ENCODE results near the gene SLC12A7.
"Not testable (repeated sequence)": the region's sequence is repeated elsewhere in the genome, so short reads cannot be mapped to it uniquely, and the experiment has no call there.

The SLC12A7 gene

DNA sequence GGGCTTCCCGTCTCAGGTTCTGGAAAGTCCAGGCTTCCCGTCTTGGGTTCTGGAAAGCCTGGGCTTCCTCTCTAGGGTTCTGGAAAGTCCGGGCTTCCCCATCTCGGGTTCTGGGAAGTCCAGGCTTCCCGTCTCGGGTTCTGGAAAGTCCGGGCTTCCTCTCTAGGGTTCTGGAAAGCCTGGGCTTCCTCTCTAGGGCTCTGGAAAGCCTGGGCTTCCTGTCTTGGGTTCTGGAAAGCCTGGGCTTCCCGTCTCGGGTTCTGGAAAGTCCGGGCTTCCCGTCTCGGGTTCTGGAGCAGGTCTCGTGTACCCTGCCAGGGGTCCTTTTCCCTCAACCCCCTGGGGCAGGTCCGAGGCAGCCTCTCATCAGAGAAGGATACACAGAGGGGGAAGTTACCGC, 28.8 kb downstream of the SLC12A7 start:
- peaks cover 67% of the 10 kb centered on the region for H3K36me3 ChIP-seq (ENCODE audit: control insufficient read depth, insufficient read depth, low read length)
- not testable (repeated sequence) for H3K4me3 ChIP-seq (ENCODE audit: low read depth, low read length); H3K27ac ChIP-seq (ENCODE audit: low read depth, low read length); H3K27me3 ChIP-seq (ENCODE audit: control insufficient read depth, insufficient read depth, low read length); H3K4me1 ChIP-seq (ENCODE audit: control insufficient read depth, insufficient read depth, low read length); H3K9ac ChIP-seq (ENCODE audit: low read depth, low read length); H3K9me3 ChIP-seq (ENCODE audit: control insufficient read depth, insufficient read depth, low read length)

DNA sequence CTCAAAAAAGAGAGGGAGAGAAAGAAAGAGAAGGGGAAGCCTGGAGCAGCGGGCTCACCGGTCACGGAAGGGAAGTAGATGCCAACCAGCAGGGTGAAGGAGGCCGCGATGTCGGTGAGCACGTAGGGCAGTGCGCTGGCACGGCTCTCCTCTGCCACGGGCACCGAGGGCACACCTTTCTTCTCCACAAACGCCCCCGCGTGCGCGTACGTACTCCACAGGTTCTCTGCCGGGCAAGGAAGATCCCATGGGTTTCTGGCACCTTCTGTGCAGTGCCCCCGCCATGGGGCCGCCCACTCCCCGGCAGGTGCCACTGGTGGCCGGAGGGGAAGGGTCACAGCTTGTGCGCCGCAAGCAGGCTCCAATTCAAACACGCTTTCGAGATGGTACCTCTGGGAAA, 30.3 kb downstream of the SLC12A7 start:
- no peak overlapping the region for H3K27ac ChIP-seq (ENCODE audit: low read depth, low read length)
- no peak overlapping the region for H3K4me3 ChIP-seq (ENCODE audit: low read depth, low read length)
- H3K36me3 ChIP-seq (ENCODE audit: control insufficient read depth, insufficient read depth, low read length), result peaks cover 65% of the 10 kb centered on the region
- H3K27me3 ChIP-seq (ENCODE audit: control insufficient read depth, insufficient read depth, low read length), result no peaks in the 10 kb centered on the region
- no peak overlapping the region for H3K9ac ChIP-seq (ENCODE audit: low read depth, low read length)
- no peaks in the 10 kb centered on the region for H3K9me3 ChIP-seq (ENCODE audit: control insufficient read depth, insufficient read depth, low read length)
- H3K4me1 ChIP-seq (ENCODE audit: control insufficient read depth, insufficient read depth, low read length), result no peaks in the 10 kb centered on the region

DNA sequence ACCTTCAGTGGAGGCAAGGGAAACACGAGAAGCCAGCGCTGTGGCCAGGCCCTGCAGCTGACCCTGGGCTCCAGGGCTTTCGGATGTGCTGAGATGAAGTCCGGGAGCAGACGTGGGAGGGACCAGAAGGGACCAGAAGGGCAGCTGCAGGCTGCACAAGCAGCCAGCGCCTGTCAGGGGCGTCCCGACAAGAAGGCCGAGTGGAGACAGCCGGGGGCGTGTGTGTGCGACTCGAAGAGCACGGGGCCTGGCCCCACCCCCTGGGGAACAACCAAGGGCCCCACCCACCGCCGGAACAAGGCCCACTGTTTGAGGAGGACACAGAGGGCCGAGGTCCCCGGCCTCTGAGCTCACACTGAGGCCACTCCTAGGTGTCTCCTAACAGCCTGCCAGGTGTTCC, 31.4 kb downstream of the SLC12A7 start:
- no peak overlapping the region for H3K4me3 ChIP-seq (ENCODE audit: low read depth, low read length)
- H3K9me3 ChIP-seq (ENCODE audit: control insufficient read depth, insufficient read depth, low read length), result no peaks in the 10 kb centered on the region
- H3K9ac ChIP-seq (ENCODE audit: low read depth, low read length), result no peak overlapping the region
- no peaks in the 10 kb centered on the region for H3K4me1 ChIP-seq (ENCODE audit: control insufficient read depth, insufficient read depth, low read length)
- peaks cover 67% of the 10 kb centered on the region for H3K36me3 ChIP-seq (ENCODE audit: control insufficient read depth, insufficient read depth, low read length)
- no peak overlapping the region for H3K27ac ChIP-seq (ENCODE audit: low read depth, low read length)
- no peaks in the 10 kb centered on the region for H3K27me3 ChIP-seq (ENCODE audit: control insufficient read depth, insufficient read depth, low read length)

DNA sequence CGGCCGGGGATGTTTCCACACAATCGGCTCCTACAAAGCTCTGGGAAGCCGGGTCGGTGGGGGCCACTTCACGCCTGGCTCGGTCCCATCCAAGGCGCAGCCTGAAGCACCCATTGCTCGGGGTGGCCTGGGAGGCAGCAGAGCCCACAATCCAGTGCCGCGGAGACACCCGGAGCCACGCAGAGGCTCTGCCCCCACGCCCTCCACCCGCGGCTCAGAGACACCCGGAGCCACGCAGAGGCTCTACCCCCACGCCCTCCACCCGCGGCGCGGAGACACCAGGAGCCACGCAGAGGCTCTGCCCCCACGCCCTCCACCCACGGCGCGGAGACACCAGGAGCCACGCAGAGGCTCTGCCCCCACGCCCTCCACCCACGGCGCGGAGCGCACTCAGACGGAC, 31.9 kb downstream of the SLC12A7 start:
- H3K36me3 ChIP-seq (ENCODE audit: control insufficient read depth, insufficient read depth, low read length), result peaks cover 66% of the 10 kb centered on the region
- H3K4me1 ChIP-seq (ENCODE audit: control insufficient read depth, insufficient read depth, low read length), result no peaks in the 10 kb centered on the region
- H3K27me3 ChIP-seq (ENCODE audit: control insufficient read depth, insufficient read depth, low read length), result no peaks in the 10 kb centered on the region
- no peaks in the 10 kb centered on the region for H3K9me3 ChIP-seq (ENCODE audit: control insufficient read depth, insufficient read depth, low read length)
- no peak overlapping the region for H3K9ac ChIP-seq (ENCODE audit: low read depth, low read length)
- H3K27ac ChIP-seq (ENCODE audit: low read depth, low read length), result no peak overlapping the region
- H3K4me3 ChIP-seq (ENCODE audit: low read depth, low read length), result no peak overlapping the region

DNA sequence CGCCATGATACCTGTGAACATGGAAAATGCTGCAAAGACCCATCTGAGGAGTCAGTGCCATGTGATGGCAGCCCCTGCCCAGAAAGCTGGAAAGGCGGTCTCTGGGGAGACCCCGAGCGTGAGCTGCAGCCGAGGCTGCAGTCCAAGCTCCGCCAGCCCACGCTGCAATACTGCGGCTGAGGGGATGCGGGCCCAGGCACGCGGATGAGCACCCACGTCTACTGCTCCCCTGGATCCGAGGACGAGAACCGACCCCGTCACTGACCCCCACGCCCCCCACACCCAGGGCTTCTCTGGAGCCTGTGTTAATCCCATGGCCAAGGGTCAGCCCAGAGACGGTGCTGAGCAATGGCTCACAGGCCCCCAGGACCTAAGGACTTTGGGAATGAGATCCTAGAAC, 32.4 kb downstream of the SLC12A7 start:
- Histone ChIP-seq H3K4me3 (ENCODE audit: low read depth, low read length) (no peak overlapping the region), H3K9ac (ENCODE audit: low read depth, low read length) (no peak overlapping the region), H3K9me3 (ENCODE audit: control insufficient read depth, insufficient read depth, low read length) (no peaks in the 10 kb centered on the region), H3K27ac (ENCODE audit: low read depth, low read length) (no peak overlapping the region), H3K27me3 (ENCODE audit: control insufficient read depth, insufficient read depth, low read length) (no peaks in the 10 kb centered on the region), H3K4me1 (ENCODE audit: control insufficient read depth, insufficient read depth, low read length) (no peaks in the 10 kb centered on the region), H3K36me3 (ENCODE audit: control insufficient read depth, insufficient read depth, low read length) (peaks cover 69% of the 10 kb centered on the region)

DNA sequence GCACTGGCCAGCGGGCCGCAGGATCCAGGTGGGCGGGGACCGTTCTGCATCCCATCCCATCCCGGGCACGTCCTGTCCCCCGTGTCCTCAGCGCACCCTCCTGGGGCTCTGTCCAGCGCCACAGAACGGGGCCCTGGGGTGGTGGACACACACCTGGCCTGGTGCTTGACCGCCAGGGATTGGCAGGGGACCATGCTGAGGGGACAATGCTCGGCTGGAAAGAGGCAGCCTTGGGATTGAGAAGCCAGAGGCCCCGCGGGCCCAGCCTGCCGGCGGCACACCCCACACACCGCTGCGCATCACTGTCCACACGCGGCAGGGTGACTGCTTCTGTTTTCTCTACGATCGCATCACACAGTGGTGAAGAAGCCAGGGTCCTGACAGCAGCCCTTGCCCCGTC, 33.0 kb downstream of the SLC12A7 start:
- H3K4me3 ChIP-seq (ENCODE audit: low read depth, low read length), result no peak overlapping the region
- H3K4me1 ChIP-seq (ENCODE audit: control insufficient read depth, insufficient read depth, low read length), result no peaks in the 10 kb centered on the region
- no peak overlapping the region for H3K27ac ChIP-seq (ENCODE audit: low read depth, low read length)
- no peak overlapping the region for H3K9ac ChIP-seq (ENCODE audit: low read depth, low read length)
- H3K27me3 ChIP-seq (ENCODE audit: control insufficient read depth, insufficient read depth, low read length), result no peaks in the 10 kb centered on the region
- H3K36me3 ChIP-seq (ENCODE audit: control insufficient read depth, insufficient read depth, low read length), result peaks cover 66% of the 10 kb centered on the region
- no peaks in the 10 kb centered on the region for H3K9me3 ChIP-seq (ENCODE audit: control insufficient read depth, insufficient read depth, low read length)

DNA sequence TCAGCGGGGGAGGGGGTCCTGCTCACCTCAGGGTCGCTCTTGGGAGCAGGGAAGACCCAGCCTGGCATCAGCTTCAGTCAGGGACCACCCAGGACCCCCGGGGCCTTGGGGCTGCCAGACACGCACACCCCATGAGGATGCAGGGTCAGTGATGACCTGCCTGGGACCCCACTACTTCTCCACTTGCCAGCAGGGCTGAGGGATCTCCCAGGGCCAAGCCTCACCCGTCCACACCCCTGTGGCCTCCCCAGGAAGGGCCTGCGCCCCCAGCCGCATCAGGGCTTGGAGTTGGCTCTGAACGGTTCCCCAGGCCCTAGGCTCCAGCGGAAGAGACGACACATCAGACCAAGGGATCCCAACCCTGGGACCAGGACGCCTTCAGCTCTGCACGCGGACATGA, 33.7 kb downstream of the SLC12A7 start:
- H3K27me3 ChIP-seq (ENCODE audit: control insufficient read depth, insufficient read depth, low read length), result no peaks in the 10 kb centered on the region
- no peak overlapping the region for H3K4me3 ChIP-seq (ENCODE audit: low read depth, low read length)
- peaks cover 65% of the 10 kb centered on the region for H3K36me3 ChIP-seq (ENCODE audit: control insufficient read depth, insufficient read depth, low read length)
- H3K27ac ChIP-seq (ENCODE audit: low read depth, low read length), result no peak overlapping the region
- H3K4me1 ChIP-seq (ENCODE audit: control insufficient read depth, insufficient read depth, low read length), result no peaks in the 10 kb centered on the region
- H3K9me3 ChIP-seq (ENCODE audit: control insufficient read depth, insufficient read depth, low read length), result no peaks in the 10 kb centered on the region
- H3K9ac ChIP-seq (ENCODE audit: low read depth, low read length), result no peak overlapping the region

DNA sequence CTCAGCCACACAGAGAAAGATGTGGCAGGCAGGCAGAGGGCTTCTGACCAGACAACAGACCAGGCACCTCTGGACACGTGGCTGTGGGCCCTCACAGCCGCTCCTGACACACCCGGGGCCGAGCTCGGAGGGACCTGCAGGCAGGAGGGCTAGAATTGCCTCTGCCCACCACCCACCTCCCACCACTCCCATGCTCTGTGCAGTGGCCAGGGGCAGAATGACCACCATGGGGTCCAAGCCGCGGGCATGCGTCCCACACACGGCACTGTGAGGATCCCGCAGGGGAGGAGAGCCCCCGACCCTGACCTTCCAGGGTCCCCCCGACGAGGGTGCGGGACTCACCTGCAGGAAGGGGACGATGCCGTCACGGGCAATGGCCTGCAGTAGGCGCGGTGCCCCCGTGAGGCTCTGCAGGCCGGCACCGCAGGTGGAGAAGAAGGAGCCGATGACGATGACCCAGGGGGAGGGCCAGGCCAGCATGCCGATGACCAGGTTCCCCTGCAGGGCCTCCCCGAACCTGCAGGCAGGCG, 34.3 kb downstream of the SLC12A7 start:
- Histone ChIP-seq H3K36me3 (ENCODE audit: control insufficient read depth, insufficient read depth, low read length) (peaks cover 64% of the 10 kb centered on the region), H3K27ac (ENCODE audit: low read depth, low read length) (no peak overlapping the region), H3K4me3 (ENCODE audit: low read depth, low read length) (no peak overlapping the region), H3K27me3 (ENCODE audit: control insufficient read depth, insufficient read depth, low read length) (no peaks in the 10 kb centered on the region), H3K9ac (ENCODE audit: low read depth, low read length) (no peak overlapping the region), H3K9me3 (ENCODE audit: control insufficient read depth, insufficient read depth, low read length) (no peaks in the 10 kb centered on the region), H3K4me1 (ENCODE audit: control insufficient read depth, insufficient read depth, low read length) (no peaks in the 10 kb centered on the region)

DNA sequence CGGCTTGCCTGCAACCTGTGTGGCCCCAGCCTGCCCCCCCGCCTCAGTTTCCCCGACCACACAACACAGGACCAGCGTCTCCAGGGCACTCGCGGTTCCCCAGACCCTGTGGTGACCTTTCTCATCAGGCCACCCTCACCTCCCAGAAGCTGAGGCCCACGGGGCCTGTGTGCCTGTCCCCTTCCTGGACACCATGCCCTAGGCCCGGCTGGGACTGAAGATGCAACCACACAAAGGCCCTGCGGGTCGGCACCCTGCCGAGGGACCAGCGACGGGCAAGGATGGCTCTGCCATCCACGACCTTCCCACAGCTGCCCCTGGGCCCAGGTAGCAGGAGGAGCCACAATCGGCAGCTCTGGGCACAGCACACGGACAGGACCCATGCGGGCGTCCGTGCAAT, 34.8 kb downstream of the SLC12A7 start:
- no peak overlapping the region for H3K27ac ChIP-seq (ENCODE audit: low read depth, low read length)
- no peak overlapping the region for H3K4me3 ChIP-seq (ENCODE audit: low read depth, low read length)
- H3K4me1 ChIP-seq (ENCODE audit: control insufficient read depth, insufficient read depth, low read length), result no peaks in the 10 kb centered on the region
- peaks cover 64% of the 10 kb centered on the region for H3K36me3 ChIP-seq (ENCODE audit: control insufficient read depth, insufficient read depth, low read length)
- no peaks in the 10 kb centered on the region for H3K9me3 ChIP-seq (ENCODE audit: control insufficient read depth, insufficient read depth, low read length)
- H3K27me3 ChIP-seq (ENCODE audit: control insufficient read depth, insufficient read depth, low read length), result no peaks in the 10 kb centered on the region
- H3K9ac ChIP-seq (ENCODE audit: low read depth, low read length), result no peak overlapping the region

DNA sequence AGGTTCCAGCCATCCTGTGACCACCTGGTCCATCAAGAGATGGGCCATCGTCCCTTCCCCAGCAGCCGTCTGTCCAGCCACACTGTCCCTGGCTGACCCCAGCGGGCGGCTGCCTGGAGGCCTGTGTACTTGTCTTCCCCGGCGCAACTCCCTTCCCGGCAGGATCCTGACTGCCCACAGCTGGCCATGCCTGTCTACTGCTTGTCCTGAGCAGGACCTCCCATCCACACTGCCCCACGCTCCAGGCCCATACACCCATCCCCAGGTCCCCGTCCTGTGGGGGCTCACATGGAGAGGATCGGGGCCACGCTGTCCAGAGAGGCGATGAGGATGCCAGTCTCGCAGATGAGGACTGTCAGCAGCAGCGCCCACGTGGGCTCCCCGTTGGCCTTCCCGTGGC, 35.5 kb downstream of the SLC12A7 start:
- H3K27ac ChIP-seq (ENCODE audit: low read depth, low read length), result no peak overlapping the region
- H3K9me3 ChIP-seq (ENCODE audit: control insufficient read depth, insufficient read depth, low read length), result no peaks in the 10 kb centered on the region
- no peak overlapping the region for H3K9ac ChIP-seq (ENCODE audit: low read depth, low read length)
- no peaks in the 10 kb centered on the region for H3K27me3 ChIP-seq (ENCODE audit: control insufficient read depth, insufficient read depth, low read length)
- peaks cover 59% of the 10 kb centered on the region for H3K36me3 ChIP-seq (ENCODE audit: control insufficient read depth, insufficient read depth, low read length)
- H3K4me1 ChIP-seq (ENCODE audit: control insufficient read depth, insufficient read depth, low read length), result no peaks in the 10 kb centered on the region
- H3K4me3 ChIP-seq (ENCODE audit: low read depth, low read length), result no peak overlapping the region

DNA sequence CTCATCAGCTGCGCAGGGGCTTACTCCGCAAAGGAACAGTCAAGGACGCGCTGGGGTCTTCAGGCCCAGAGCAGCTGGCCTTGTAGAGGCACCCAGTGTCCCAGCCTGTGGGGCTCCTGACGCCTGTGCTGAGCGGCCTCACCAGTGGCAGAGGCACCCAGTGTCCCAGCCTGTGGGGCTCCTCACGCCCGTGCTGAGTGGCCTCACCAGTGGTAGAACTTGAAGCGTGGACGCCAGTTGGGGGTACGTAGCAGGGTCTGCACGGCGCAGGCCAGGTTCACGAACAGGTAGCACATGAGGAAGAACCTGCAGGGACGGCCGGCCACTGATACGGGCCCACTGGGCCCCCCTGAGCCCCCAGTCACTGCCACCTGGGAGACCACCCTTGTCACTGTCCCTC, 35.9 kb downstream of the SLC12A7 start:
- Histone ChIP-seq H3K4me1 (ENCODE audit: control insufficient read depth, insufficient read depth, low read length) (no peaks in the 10 kb centered on the region), H3K27ac (ENCODE audit: low read depth, low read length) (no peak overlapping the region), H3K9ac (ENCODE audit: low read depth, low read length) (no peak overlapping the region), H3K9me3 (ENCODE audit: control insufficient read depth, insufficient read depth, low read length) (no peaks in the 10 kb centered on the region), H3K36me3 (ENCODE audit: control insufficient read depth, insufficient read depth, low read length) (peaks cover 55% of the 10 kb centered on the region), H3K4me3 (ENCODE audit: low read depth, low read length) (no peak overlapping the region), H3K27me3 (ENCODE audit: control insufficient read depth, insufficient read depth, low read length) (no peaks in the 10 kb centered on the region)

DNA sequence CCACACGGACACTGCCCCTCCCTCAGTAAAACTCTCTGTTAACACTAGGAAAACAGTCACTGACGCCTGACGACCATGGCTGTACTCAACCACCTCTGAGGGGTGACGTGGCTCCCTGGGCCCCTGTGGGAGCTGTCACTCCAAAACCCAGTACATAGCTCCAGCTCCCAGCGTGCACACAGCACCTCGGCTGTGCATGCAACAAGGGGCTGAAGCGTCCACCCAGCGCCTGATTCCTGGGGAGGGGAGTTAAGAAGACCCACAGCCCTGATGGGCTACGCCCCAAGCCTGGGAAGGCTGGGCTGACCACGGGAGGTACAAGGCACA, 36.3 kb downstream of the SLC12A7 start:
- Histone ChIP-seq H3K27me3 (ENCODE audit: control insufficient read depth, insufficient read depth, low read length) (no peaks in the 10 kb centered on the region), H3K9ac (ENCODE audit: low read depth, low read length) (no peak overlapping the region), H3K36me3 (ENCODE audit: control insufficient read depth, insufficient read depth, low read length) (peaks cover 52% of the 10 kb centered on the region), H3K9me3 (ENCODE audit: control insufficient read depth, insufficient read depth, low read length) (no peaks in the 10 kb centered on the region), H3K4me3 (ENCODE audit: low read depth, low read length) (no peak overlapping the region), H3K27ac (ENCODE audit: low read depth, low read length) (no peak overlapping the region), H3K4me1 (ENCODE audit: control insufficient read depth, insufficient read depth, low read length) (no peaks in the 10 kb centered on the region)

All from HUES48 (cell line).